SK-MEL-5 (cell line): ENCODE results near the gene USPL1. TPM values are rescaled to one million over a fixed set of nuclear protein-coding genes. Genes with fewer than 3 reads are reported as not detected.
A peak's percentile ranks its signal among the peaks of the same experiment; 100 is the strongest.
"Not testable (repeated sequence)": the region's sequence is repeated elsewhere in the genome, so short reads cannot be mapped to it uniquely, and the experiment has no call there.

Experiments used
- DNase-seq: peaks from one replicate; pipeline ENCODE4 v3.0.0-alpha.2; 2016; ENCODE audit warnings: low read depth, low spot score
- in situ Hi-C: cut with HindIII; loops from 2 replicates; pipeline ENCODE4 v1.10.0; 2016; ENCODE audit warnings: low sequenced_read_pairs, high pct_unique_total_duplicates, low pct_unique_long_range_greater_than_20kb
- polyA plus RNA-seq, 2 experiments: library from polyadenylated mRNA; depleted of rRNA; stranded (reverse); fragments of >200 nt; gene quantifications; 2 replicates each; pipeline ENCODE4 v1.2.3, GENCODE V29; 2015
- total RNA-seq: library from RNA; depleted of rRNA; stranded (reverse); fragments of >200 nt; shearing (Covaris generic); gene quantifications from 2 replicates; pipeline ENCODE4 v1.2.3, GENCODE V29; 2014; rRNA removed

USPL1 gene
- total RNA-seq, result 19.6 and 20.2 TPM in 2 replicates
- 13.5 and 16.9 TPM in 2 replicates for polyA plus RNA-seq (2015; cell fraction: cytosol; rRNA removed)
- 89.0 and 90.2 TPM in 2 replicates for polyA plus RNA-seq (2015; cell fraction: nucleus; rRNA removed)

- in situ Hi-C loops, result no loop called here
Observed at GRCh38 chr13:30617315-30618185, at the start of gene USPL1. USPL1 (plus strand) TSS chr13:30617920; CDS start chr13:30621141, 3,221 bp downstream.

DNA sequence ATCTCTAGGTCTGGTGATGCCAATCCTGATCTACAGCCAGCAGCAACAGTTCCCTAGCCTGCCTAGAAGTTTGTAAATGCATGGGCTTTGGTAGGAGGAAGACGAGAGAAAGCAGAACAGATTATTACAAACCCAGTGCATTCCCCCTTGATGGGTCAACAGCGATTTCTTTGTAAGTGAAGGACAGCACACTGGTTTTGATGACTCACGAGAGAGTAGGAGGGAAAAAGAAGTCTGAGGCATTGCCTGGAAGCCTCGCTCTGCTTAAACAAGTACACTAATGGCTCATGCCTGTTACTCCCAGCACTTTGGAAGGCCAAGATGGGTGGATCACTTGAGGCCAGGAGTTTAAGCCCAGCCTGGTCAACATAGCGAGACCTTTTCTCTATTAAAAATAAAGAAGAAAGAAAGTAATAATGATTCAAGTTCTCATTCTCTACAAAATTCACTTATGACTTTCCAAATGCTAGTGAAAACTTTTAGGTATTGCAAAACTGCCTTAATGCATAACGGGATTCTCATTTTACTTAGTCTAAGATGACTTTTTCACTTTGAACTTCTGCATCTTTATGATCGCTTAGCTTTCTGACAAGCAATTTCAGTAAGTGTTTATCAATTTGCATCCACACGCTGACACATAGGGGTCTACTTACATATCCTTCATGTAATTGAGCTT is 47.7 kb upstream of the USPL1 start:
- DNase-seq, result peak; percentile 91
- in situ Hi-C loops, result no loop called here

More at GRCh38 chr13:30617315-30618185, at the start of gene USPL1:
- DNase-seq, result peak; percentile 97

DNA sequence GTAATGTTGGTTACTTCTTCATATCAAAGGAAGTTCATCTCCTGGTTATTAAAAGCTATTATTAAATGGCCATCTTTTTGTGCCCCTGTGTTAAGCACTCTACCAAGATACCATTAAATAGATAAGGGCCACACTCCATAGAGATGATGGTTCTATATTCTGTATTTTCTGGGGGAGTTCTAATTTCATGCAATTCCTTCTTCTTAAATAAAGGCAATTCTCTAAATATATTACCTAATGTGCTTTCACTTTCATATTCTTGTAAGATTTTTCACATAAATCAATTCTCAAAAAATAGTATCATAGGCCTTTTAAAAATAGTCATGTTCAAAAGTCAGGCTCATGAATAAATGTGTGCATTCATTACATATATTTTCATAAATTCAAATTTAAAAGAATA is 47.0 kb upstream of the USPL1 start:
- DNase-seq, result no peak
- in situ Hi-C loops, result no loop called here

GRCh38 chr13:30572859-30573275 is 44.9 kb upstream of the USPL1 start:
- in situ Hi-C loops, result no loop called here
- DNase-seq, result peak; percentile 73

DNA sequence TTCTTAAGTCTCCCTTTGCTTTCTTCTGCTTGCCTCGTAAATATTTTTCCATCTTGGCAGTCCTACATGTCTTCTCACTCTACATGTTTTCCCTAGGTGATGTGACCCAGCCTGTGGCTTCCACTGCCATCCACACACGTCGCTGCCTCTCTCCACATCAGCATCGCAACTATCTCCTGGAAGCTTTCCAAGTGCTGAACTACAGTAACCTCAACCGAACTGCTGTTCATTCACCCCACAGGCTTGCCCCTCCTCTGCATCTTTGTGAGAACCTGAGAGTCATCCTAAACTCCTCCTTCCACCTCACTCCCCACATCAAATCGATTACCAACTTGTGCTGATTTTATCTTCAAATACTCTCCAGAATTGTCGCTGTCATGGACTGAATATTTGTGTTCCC is 41.2 kb upstream of the USPL1 start:
- in situ Hi-C loops, result no loop called here
- DNase-seq, result no peak

DNA sequence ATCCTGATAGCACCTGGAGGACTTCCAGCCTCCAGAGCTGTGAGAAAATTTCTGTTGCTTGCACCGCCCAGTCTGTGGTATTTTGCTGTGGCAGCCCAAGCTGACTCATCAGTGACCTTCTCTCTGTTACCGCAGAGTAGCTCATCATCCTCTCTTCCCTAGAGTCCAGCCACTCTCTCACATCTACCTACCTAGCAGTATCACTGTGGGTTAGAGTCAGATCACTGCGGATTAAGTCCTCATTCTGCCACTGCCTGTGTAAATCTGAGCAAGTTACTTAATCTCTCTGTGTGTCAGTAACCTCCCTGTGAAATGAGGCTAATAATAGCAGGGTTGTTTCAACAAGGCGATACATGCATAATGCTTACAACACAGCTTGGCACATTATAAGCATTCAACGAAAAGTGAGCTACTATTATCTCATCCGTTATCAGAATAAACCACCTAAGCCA is 40.3 kb upstream of the USPL1 start:
- in situ Hi-C loops, result no loop called here
- DNase-seq, result peak; percentile 57

DNA sequence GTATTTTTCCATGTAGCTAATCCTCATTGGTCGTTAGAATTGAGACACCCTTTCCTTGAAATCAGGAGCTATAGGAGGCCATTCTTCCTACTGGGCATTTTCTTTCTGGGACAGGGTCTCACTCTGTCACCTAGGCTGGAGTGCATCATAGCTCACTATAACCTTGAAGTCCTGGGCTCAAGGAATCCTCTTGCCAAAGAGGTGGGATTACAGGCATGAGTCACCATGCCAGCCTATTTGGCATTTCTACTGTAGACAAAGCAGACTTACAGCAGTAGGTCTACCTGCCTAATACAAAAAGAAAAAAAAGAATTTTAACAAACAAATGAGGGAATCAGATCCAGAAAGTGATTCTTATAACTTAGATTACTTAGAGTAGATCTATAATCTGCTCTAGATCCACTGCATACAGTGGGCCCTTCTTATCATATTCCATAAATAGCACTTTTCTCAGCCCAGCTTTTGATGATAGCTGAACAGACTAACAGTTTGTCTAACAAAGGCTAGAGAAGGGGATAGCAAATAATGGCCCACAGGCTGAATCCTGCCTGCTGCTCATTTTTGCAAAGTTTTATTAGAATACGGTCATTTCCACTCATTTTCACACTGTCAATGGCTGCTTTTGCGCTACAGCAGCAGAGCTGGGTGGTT is 36.7 kb upstream of the USPL1 start:
- no peak for DNase-seq
- in situ Hi-C loops, result no loop called here

DNA sequence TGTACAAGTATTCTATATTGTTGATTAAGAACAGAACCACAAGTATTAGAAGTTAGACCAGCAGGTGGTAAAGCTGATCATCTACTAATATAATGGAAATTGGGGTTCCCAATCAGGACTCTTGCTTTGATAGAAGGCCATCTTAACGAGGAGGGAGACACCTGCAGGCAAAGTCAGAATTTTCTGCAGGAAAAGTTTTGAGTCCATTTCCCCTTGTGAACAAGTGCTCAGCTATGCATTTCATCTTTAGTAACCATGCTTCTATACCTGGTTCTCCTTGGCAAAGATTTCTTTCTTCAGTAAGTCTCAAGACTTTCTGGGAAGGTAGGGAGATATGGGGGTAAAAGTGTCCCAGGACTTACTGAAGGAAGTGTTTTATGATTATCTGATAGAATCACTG is 36.1 kb upstream of the USPL1 start:
- peak; percentile 61 for DNase-seq
- in situ Hi-C loops, result no loop called here

DNA sequence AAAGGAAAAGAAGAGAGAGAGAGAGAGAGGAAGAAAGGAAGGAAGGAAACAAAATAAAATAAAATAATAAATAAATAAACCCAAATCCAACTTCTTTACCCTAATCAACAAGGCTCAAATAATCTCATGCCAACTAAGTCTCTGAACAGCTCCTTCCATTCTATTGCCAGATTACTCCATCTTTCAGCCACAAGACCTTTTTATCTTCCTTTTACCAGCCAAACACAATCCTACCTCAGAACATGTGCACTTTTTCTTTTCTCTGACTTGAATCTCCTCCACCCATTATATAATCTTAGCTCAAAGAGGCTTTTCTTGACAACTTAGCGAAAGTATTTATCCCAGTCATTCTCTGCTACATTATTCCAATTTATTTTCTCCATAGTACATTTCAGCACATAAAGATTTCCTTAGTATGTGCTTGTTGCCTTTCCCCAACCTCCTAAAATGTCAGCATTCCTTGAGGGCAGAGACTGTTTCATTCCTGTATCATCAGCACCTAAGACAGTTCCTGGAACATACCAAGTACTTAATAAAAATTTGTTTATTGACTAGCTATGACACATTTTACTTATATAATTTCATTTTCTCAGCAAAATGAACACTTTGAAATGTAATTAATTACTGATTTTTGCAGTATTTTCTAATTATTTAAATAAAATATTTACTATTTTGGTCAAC is 33.5 kb upstream of the USPL1 start:
- no peak for DNase-seq
- in situ Hi-C loops, result no loop called here

GRCh38 chr13:30585748-30586262 is 31.9 kb upstream of the USPL1 start:
- no peak for DNase-seq
- in situ Hi-C loops, result no loop called here

DNA sequence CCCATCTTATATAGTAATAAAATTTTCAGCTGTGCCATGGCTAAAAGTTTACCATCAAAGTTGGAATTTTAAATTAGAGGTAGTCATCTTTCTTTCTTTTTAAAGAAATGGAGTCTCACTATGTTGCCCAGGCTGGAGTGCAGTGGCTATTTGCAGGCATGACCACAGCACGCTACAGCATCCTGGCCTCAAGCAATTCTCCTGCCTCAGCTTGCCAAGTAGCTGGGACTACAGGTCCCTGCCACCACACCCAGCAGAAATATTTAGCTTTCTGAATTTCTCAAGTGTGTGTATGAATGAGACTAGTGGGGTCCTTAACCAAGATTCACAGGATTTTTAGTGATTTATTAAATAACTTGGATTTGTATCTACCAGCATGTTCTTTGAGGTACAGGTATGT is 30.5 kb upstream of the USPL1 start:
- in situ Hi-C loops, result no loop called here
- no peak for DNase-seq

DNA sequence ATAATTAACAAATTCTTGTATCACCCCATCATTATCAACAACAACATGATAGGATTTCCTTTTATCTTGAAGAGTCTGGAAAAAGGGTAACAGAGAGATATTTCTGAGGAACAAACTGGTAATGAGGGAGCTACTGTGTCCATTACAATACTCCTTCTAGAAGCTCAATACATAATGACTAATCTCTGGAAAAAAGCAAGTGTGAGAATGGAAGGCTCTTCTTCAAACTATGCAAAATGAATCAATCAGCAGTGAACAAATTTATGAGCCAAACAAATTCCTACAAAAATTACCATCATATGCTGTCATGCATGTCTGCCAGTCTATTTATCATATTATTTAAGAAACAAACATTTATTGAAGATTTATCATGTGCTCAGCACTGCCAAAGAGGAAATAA is 30.0 kb upstream of the USPL1 start:
- in situ Hi-C loops, result no loop called here
- DNase-seq, result no peak

DNA sequence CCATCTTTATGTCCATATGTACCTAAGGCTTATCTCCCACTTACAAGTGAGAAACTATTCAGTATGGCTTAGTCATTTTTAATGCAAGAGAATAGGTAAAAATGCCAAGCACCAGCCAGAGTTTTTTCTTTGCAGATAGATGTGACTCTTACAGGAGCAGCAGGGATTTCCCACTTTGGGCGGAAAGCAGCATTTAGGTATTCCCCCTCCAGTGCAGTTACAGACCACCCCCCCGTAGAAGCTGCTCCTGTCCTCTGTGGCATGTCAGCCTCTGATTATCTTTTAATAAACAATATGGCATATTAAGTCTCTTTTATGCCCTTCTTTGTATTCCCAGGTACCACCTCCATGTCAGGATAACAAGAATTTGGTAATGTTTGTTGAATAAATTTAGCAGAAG is 24.7 kb upstream of the USPL1 start:
- DNase-seq, result no peak
- in situ Hi-C loops, result no loop called here

DNA sequence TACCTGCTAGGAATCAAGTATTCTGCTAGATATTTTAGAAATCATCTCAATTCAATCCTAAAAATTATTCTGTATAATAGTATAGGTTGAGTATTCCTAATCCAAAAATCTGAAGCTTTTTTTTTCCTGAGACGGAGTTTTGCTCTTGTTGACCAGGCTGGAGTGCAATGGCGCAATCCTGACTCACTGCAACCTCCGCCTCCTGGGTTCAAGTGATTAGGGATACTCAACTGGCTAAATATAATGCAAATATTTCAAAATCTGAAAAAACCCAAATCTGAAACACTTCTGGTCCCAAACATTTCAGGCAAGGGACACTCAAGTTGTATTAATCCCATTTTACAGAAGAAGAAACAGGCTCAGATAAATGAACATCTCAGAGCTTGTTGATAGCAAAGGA is 17.2 kb upstream of the USPL1 start:
- in situ Hi-C loops, result no loop called here
- no peak for DNase-seq

DNA sequence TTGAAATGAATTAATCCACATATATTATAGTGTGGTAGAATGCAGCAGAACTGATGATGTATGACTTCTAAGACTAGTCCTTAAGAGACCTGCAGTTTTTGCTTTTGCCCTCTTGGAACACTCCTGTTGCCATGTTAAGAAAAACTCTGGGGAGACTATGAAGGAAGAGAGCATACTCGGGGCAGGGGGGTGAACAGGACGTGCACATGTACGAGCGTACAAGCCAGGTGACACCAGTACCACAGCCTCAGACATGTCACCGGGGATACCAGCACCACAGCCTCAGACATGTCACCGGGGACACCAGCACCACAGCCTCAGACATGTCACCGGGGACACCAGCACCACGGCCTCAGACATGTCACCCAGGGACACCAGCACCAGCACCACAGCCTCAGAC is 15.9 kb upstream of the USPL1 start:
- in situ Hi-C loops, result no loop called here

GRCh38 chr13:30605052-30605451 is 12.7 kb upstream of the USPL1 start:
- in situ Hi-C loops, result no loop called here
- DNase-seq, result no peak

More for the DNA sequence above, 15.9 kb upstream of the USPL1 start:
- no peak for DNase-seq

DNA sequence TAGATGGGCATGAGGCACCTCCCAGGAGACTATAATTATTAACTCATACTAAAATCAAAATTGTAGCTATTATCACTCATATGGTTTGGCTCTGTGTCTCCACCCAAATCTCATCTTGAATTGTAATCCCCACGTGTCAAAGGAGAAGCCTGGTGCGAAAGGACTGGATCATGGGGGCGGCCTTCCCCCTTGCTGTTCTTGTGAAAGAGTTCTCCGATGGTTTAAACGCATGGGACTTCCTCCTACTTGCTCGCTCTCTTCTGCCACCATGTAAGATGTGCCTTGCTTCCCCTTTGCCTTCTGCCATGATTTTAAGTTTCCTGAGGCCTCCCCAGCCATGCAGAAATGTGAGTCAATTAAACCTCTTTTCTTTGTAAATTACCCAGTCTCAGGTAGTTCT is 10.5 kb upstream of the USPL1 start:
- DNase-seq, in situ Hi-C loops: not testable (repeated sequence)
